HEK293T (cell line): Measurements from ENCODE around the gene ADCY3.

Experiments used
- CTBP1 ChIP-seq: fragments of 450-650 bp; IDR thresholded peaks from 2 replicates; pipeline ENCODE4 v1.6.1; 2016; ENCODE audit warnings: borderline replicate concordance
- ELF4 ChIP-seq: fragments of 450-650 bp; IDR thresholded peaks from 2 replicates; pipeline ENCODE4 v1.6.1; 2017; ENCODE audit warnings: antibody characterized with exemption
- FOXA1 ChIP-seq: fragments of 450-650 bp; IDR thresholded peaks from 2 replicates; pipeline ENCODE4 v1.6.1; 2016; ENCODE audit warnings: mild to moderate bottlenecking
- FOXK2 ChIP-seq: fragments of 450-650 bp; IDR thresholded peaks from 2 replicates; pipeline ENCODE4 v1.6.1; 2016; ENCODE audit warnings: mild to moderate bottlenecking
- FOXM1 ChIP-seq: fragments of 450-650 bp; IDR thresholded peaks from 2 replicates; pipeline ENCODE4 v1.6.1; 2017; ENCODE audit warnings: mild to moderate bottlenecking, borderline replicate concordance
- HDGF ChIP-seq: fragments of 450-650 bp; IDR thresholded peaks from 2 replicates; pipeline ENCODE4 v1.6.1; 2017; ENCODE audit warnings: antibody characterized with exemption, borderline replicate concordance
- L3MBTL2 ChIP-seq: fragments of 450-650 bp; conservative IDR thresholded peaks from 2 replicates; pipeline ENCODE4 v1.6.1; 2016; ENCODE audit warnings: mild to moderate bottlenecking
- NFRKB ChIP-seq: fragments of 450-650 bp; IDR thresholded peaks from 2 replicates; pipeline ENCODE4 v1.6.1; 2016; ENCODE audit warnings: mild to moderate bottlenecking, moderate library complexity
- PKNOX1 ChIP-seq: fragments of 450-650 bp; IDR thresholded peaks from 2 replicates; pipeline ENCODE4 v1.6.1; 2016
- SP1 ChIP-seq: fragments of 450-650 bp; IDR thresholded peaks from 2 replicates; pipeline ENCODE4 v1.6.1; 2017
- SUZ12 ChIP-seq: fragments of 450-650 bp; IDR thresholded peaks from 2 replicates; pipeline ENCODE4 v1.6.1; 2016; ENCODE audit warnings: mild to moderate bottlenecking
- TARDBP ChIP-seq: fragments of 450-650 bp; IDR thresholded peaks from 2 replicates; pipeline ENCODE4 v1.6.1; 2016
- ZNF384 ChIP-seq: fragments of 450-650 bp; IDR thresholded peaks from 2 replicates; pipeline ENCODE4 v1.6.1; 2016

- TF ChIP-seq HDGF (no peak), CTBP1 (no peak), FOXM1 (no peak), ELF4 (no peak), ZNF384 (no peak), PKNOX1 (no peak), SP1 (no peak), SUZ12 (no peak), NFRKB (no peak), TARDBP (no peak), FOXK2 (no peak), L3MBTL2 (no peak), FOXA1 (no peak)
Measured at GRCh38 chr2:24837996-24838513, 82.0 kb downstream of the ADCY3 start.
